ENCODE data around the gene AKAP8.
"Not testable (repeated sequence)": the region's sequence is repeated elsewhere in the genome, so short reads cannot be mapped to it uniquely, and the experiment has no call there.

AKAP8 gene

DNA sequence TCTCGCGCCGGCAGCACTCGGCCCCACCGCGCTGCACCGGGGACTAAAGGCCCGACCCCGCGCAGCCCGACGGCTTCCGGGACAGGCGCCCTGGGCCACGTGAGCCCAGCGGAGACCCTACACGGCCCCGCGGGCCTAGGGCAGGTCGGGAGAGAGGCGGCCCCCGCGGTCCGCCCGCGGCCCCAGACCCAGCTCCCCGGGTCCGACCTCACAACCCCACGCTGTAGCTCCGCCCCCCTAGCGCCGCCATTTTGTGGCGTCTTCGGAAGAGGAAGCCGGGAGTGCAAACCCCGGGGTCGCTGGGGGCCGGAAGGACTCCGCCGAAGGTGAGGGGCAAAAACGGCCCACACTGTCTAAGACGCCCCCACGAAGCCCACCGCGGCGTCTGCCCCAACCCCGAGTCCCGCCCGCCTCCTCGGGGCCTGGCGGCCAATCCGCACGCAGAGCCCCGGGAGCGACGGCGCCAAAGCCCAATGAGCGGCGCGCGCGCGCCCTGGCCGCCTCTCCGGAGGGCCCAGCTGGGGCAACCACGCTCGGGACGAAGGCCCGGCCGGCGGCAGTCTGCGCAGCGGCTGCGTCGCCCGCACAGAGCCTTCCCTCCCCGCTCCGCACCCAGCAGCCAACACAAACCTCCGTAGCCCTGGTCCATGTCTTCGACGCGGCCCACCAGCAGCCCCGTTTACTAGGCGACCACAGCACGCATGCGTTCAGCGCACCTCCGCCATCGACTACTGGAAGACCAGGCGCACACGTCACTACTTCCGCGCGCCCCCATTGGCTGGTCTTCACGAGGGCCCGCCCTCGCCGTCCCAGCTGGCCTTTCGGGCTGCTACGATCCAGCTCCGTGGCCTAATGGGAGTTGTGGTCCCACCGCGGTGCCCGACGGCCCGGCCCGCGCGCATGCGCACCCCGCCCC lies at the start of gene AKAP8:
Gene AKAP8 (minus strand): TSS at position 705 of the 916 bp plus-strand sequence. CDS start 56 bp downstream, at position 649.
- in situ Hi-C loops (cut with HindIII; ENCODE audit: low sequenced_read_pairs), result no loop called here

DNA sequence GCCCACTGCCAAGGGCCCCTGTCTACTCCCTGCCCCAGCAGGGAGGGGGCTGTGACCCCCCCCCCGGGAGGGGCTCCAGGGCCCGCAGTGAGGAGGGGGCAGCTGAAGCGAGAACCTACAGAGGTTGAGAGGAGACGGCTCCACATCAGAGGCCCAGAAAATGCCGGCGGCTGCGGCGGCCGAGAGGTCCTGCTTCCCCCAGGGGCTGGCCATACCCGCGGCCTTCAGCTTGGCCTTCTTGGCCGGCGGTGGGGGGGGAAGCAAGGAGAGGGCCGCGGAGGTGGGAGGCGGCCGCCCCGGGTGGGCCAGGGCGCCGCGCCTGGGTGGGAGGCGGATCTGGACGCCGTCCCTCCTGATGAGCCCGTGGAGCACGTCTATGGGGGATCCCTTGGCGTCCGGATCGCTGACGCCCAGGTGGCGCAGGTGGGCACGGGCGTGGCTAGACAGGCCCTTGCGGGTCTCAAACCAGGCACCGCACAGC lies 48.4 kb upstream of the AKAP8 start:
- in situ Hi-C loops (cut with HindIII; ENCODE audit: low sequenced_read_pairs), result no loop called here

DNA sequence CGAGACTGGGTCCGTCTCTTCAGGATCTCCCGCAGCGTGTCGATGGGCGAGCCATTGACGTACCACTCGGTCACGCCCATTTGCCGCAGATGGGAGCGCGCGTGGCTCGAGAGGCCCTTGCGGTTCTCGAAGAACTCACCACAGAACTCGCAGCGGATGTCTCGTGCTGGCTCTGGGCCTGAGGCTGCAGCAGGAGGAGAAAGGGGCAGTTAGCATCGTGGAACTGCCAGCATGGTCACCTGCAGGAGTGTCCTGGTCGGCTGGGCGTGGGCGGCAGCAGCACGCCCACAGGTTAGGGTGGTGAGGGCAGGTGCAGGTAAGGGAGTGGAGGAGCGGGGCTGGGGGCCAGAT lies 47.7 kb upstream of the AKAP8 start:
- in situ Hi-C loops (cut with HindIII; ENCODE audit: low sequenced_read_pairs), result no loop called here

DNA sequence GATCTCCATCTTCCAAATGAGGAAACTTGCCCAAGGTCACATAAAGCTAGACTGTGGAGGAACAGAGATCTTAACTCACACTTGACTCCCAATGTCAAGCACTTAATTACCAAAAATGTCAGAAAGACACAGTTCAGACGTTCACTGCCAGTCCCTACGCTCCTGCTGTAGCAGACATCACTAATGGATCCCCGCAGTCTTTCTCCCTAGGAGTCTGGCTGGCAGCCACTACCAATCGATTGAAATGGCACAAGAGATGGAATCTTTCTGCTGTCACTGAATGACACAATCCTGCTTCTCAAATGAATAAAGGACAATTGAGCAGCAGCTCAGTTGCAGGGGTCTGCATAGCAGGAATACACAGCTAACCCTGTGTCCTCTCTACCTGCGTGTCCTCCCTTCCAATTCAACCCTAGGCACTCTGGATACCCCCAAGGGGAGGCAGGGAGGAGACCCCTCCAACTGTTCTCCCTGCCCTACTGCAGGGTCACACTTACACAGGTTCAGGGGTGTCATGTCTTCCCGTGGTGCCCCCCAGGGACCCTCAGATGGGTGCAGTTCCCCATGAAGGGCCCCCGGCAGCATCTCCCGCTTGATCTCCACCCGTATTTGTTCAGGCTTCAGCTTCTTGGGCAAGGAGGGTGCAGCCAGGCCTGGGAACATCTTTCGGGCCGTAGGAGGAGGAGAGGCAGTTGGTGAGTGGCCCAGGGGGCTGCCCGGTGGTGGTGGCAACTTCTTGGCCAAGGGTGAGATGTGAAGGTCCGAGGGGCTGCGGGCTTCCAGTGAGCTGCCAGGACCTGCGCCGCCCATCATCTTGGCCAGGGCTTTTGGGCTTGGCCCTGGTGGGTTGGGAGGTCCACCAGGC lies 47.1 kb upstream of the AKAP8 start:
- in situ Hi-C loops (cut with HindIII; ENCODE audit: low sequenced_read_pairs), result no loop called here

DNA sequence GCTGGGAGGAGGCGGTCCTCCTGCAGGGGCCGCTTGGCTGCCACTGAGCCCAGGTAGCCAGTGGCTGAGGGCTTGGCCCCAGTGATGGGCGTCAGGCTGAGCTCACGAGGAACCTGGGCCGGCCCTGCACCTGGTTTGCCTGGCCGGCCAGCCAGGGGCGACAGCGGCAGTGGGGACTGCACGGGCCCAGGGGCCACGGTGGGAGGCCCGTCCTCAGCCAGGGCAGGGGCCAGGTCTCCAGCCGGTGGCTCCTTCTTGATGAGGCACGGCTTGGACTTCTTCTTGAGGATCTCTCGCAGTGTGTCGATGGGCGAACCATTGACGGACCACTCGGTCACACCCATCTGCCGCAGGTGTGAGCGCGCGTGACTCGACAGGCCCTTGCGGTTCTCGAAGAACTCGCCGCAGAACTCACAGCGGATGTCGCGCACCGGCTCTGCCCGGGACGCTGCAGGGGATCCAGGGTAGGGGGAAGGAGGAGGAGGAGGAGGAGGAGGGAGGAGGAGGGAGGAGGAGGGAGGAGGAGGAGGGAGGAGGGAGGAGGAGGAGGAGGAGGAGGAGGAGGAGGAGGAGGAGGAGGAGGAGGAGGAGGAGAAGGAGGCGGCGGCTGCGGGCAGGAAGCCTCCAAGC lies 45.8 kb upstream of the AKAP8 start:
- in situ Hi-C loops (cut with HindIII; ENCODE audit: low sequenced_read_pairs), result no loop called here

DNA sequence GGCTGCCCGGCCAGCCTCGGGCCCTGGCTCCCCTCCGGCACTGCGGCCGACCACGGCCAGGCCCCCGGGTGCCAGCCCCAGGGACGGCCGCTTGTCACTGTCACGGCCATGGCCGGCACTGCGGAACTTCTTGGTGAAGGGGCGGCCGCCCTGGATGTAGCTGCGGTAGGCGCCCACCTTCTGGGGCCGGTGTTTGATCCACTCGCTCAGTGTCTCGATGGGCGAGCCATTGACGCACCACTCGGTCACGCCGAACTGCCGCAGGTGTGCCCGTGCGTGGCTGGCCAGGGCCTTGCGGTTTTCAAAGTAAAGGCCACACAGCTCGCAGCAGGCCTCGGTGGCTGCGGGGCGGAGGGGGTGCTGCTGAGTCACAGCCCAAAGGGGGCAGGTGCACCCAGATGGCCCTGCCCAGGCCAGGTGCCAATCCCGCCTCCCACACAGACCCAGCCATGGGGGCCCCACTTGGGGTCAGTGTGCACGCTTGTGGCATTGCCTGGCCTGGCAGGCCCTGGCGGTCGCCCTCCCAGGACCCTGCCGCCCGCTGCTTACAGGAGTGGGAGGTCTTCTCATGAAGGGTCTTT lies 45.2 kb upstream of the AKAP8 start:
- in situ Hi-C loops (cut with HindIII; ENCODE audit: low sequenced_read_pairs), result no loop called here

DNA sequence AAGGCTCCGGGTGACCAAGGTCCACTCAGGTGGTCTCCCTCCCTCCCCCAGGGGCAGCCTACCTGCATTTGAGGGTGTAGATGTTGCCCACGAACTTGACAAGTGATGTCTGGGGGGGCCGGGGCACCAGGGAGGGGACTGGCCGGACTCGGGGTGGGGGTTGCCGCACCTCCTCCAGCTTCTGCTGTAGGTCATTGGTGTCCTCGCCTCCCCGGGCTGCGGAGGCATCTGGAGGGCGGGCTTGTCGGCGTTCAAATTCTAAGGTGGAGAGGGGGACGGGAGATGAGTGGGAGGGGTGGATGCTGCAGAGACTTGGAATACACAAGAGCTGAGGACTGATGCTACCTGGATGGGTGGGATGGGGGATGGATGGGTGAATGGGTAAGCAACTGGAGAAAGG lies 44.5 kb upstream of the AKAP8 start:
- in situ Hi-C loops (cut with HindIII; ENCODE audit: low sequenced_read_pairs), result no loop called here

DNA sequence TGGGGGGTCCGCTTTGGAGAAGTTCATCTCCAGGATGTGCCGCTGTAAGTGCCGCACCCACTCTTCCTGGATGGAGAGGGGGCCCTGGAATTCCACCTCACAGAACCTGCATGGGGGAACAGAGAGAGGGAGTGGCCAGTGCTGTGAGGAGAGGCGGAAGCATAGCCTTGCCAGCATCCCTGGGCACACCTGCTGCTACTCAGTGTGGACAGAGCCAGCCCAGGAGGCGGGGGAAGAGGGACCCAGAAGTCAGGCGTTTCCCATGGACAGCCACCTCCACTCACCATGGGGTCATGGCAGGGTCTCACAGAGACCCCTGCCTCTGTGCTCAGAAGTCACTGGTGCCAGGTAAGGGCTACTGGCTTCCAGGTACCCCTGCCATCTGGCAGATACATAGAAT lies 43.5 kb upstream of the AKAP8 start:
- in situ Hi-C loops (cut with HindIII; ENCODE audit: low sequenced_read_pairs), result no loop called here

DNA sequence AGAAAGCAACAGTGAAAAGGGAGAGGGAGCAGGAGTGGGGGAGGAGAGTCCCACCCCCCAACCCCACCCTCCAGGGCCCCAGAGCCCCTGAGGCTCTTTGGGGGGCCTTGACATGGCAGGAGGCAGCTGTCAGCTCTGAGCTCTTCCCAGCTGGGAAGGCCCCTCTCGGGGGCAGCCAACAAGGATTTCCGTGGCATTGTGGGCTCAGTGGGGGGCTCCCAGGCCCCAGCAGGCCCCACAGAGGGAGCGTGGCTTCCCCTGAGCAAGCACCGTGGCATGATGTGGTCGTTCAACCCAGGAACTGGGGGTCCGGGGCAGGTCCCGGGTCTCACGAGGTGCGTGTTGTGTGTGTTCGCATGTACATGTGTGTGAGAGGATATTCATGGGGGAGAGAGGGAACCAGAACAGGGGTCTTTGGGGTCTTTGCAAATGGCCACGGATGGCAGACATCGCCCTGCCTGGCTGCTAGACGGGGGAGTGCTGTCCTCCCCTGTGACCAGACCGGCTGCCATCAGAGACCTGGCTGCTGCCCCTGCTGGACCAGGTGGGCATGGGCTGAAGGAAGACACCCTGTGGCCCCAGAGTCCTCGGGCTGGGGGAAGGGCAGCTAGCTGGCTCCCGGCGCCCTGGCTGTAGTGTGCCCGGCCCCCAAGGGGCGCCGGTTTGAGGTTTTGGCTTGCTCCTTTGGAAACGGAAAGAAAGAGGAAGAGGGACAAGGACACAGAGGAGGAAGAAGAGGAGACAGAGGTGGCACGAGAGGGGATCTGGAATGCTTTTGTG lies 42.9 kb upstream of the AKAP8 start:
- in situ Hi-C loops (cut with HindIII; ENCODE audit: low sequenced_read_pairs), result no loop called here

DNA sequence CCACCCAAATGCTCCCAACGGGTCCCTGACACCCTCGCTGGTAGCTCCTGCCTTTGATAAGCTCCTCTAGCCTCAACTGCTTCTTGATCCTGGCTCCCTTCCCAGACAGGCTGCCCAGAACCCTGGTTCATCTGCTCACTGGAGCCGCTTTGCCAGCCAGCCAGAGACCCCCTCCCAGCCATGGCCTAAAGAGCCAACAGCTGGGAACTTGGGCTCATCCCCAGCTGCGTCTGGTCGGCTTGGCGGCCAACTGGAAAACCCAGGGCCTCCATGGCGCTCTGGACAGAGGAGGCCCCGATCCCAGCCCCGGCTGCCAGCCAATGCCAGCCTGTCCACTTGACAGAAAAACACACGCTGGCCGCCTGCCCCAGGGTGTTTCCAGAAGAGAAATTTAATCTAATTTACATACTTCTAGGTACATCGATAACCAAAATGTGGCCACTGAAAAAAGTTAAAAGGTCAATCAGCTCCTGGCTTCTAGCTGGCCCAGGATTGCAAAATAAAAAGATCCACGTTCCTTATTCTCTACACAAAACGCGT lies 42.2 kb upstream of the AKAP8 start:
- in situ Hi-C loops (cut with HindIII; ENCODE audit: low sequenced_read_pairs), result no loop called here

DNA sequence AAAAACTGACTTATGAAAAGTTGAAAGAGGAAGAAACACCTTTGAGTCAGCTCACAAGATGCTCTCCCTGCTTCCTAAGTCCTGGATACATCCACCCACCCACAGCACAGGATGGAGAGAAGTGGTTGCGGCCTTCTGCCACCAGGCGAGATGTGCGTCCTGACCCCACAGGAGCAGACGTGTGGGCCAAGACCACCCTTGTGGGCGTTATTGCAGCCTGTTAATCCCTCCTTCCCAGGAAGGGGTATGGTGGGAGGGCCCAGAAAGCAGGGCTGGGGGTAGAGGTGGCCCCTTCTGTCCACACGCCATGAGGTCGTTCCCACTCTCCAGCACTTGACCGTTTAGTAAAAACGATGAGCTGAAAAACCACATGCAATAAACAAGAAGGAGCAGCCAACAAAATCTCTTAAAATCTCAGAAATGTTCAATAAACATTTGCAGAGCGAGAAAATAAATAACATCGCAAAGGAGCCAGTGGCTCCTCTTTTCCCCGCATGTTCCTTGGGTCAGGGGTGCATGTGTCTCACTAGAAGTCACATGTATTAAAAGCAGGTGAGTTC lies 41.6 kb upstream of the AKAP8 start:
- in situ Hi-C loops (cut with HindIII; ENCODE audit: low sequenced_read_pairs), result no loop called here

DNA sequence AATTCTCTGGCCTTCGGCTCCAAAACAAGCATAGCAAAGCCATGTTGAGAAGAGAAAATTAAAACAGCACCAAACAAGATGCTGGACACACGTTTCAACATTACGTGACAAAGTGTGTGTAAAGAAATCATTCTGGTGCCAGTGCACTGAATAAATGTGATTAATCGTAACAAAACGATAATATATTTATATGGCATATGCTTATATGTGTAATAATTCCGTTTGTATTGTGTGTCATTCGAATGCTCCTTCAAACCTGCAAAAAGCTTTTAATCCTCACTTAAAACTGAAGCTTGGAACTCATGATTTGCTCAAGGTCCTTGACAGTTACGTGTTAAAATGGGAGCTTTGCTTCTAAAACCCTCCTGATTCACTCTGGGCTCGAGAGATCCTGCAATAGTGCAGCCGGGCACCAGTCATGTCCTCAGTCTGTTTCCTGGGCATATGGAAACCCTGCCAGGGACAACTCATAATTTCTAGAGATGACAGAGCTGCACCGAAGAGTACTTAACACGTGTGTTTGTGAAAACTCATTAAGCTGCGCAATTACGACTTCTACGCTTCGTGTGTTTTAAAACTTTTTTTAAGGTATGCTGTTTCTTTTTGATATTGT lies 39.9 kb upstream of the AKAP8 start:
- in situ Hi-C loops (cut with HindIII; ENCODE audit: low sequenced_read_pairs), result no loop called here

DNA sequence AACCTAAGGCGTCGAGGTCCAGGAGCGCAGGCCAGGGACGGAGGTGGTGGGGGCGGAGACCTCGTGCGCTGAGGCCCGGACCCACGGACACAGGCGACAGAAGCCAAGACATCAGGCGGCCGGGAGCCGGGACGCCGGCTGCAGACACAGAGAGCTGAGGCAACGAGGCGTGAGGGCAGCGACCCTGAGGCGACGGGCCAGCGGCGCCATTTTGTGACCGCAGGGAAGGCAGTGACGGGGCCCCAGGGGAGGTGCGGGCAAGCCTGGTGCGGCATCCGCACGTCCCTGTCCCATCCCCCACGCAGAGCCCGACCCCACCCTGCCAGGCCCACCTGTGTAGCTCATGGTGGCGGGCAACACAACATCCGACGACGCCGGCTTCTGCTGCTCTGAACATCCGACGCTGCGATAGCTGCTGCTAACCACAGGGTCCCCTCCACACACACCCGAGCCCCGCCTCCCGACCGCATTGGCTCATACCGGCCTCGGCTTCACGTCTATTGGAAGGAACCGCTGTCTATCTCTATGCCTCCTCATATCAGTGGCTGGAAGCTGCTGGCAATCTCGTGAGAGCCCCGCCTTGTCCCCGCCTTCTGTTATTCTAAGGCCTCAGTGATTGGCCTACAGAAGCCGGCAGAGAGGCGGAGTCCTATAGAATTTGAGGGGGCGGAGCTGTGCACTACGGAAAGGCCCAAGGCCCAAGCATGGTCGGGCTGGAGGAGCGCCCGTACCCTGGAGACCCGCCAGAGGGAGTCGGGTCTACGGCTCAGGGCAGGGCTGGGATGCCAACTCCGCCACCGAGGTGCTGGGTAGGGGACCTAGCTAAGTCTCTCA lies 39.2 kb upstream of the AKAP8 start, which contains the start of gene AKAP8L:
Gene AKAP8L (minus strand): TSS at position 410 of the 834 bp plus-strand sequence. CDS start 65 bp downstream, at position 345.
- in situ Hi-C loops (cut with HindIII; ENCODE audit: low sequenced_read_pairs), result no loop called here

DNA sequence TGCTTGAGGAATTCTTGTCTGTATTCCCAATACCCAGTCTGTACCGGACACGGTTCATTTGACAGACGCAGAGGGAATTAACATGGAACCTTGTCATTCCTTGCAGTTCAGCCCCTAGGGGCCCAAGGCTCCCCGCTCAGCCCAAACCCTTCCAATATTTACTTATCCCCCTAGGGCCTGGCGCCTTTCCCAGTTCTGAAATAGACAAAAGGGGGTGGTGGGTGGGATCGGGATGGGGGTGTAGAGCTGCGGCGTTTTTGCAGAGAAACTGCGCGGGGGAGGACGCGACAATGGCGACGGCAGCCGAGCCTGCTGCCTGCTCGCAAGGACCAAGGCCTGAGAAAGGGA lies 38.6 kb upstream of the AKAP8 start:
- in situ Hi-C loops (cut with HindIII; ENCODE audit: low sequenced_read_pairs), result no loop called here

DNA sequence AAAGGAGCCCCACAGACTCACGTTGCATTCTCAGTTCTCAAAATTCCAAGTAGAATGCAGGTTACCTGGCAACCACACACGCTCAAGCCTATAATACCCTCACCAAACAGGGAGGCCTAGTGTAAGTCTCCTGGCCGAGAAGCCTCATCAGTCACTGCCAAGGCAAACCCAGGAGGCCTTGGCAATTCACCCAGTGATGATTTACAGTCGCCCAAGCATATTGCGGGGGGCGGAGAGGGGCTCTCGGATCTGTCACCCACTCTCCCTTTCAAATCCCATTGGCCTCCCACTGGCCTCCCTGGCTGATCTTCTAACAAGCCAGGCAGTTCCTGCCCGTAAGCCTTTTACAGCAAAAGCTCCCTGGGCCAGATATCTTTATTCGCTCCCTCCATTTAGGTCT lies 38.1 kb upstream of the AKAP8 start:
- in situ Hi-C loops (cut with HindIII; ENCODE audit: low sequenced_read_pairs), result no loop called here

DNA sequence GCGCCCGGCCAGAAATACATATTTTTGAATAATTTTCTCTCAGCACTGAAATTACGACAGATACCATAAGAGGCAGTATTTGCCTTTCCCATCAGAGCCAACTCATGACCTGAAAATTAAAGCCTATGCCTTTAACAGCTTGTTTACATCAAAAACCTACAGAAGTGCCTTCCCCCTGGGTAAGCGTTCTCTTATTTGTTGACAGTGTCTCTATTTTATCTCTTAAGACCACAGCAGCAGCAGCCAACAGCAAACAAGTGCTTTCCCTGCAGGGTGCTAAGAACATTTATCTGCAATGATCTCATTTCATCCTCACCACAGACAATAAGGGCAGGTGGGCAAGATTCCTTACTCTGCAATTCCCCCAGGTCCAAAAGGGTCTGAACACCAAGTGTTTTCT lies 33.2 kb upstream of the AKAP8 start:
- in situ Hi-C loops (cut with HindIII; ENCODE audit: low sequenced_read_pairs), result no loop called here

DNA sequence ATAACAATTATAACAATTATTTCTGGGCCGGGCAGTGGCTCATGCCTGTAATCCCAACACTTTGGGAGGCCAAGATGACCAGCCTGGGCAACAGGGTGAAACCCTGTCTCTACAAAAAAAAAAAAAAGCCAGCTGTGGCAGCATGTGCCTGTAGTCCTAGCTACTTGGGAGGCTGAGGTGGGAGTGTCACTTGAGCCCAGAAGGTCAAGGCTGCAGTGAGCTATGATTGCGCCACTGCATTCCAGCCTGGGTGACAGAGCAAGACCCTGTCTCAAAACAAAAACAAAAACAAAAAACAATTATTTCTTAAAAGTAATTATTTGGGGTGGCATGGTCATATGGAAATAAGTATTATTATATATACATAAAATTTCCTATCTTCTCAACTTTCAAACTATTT lies 31.8 kb upstream of the AKAP8 start:
- in situ Hi-C loops (cut with HindIII; ENCODE audit: low sequenced_read_pairs), result not testable (repeated sequence)

DNA sequence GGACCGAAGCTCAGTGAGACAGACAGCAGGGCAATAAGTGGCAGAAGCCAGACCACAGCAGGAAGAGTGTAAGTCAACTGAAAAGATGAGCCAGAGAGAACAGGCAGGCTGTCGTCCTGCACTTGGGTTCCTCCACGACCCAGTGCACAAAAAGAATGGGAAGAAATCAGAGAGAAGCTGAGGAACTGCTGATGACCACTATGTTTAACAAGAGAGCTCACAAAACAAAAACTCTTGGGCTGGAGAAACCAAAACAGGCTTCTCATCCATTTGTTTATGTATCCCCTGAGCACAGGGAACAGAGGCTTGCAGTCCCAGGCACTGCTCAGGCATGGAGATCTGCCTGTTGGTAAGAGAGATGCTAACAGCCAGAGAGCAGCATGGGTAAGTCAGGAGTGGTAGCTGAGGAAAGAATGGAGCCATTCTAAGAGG lies 25.2 kb upstream of the AKAP8 start:
- in situ Hi-C loops (cut with HindIII; ENCODE audit: low sequenced_read_pairs), result no loop called here
